GM19238 (cell line): Measurements from ENCODE around the gene CD207.

Source experiments
- DNase-seq: peaks from one replicate; pipeline ENCODE4 v3.0.0; 2011; ENCODE audit warnings: low spot score; ENCODE audit not compliant: insufficient read length

CD207 gene

GRCh38 chr2:70795164-70795995 is 40.2 kb downstream of the CD207 start:
- DNase-seq: no peak

GRCh38 chr2:70793450-70793849 is 42.2 kb downstream of the CD207 start:
- no peak for DNase-seq

GRCh38 chr2:70790136-70790828 is 45.3 kb downstream of the CD207 start, which contains the start of gene FIGLA:
Gene FIGLA, minus strand, starts transcription at chr2:70790643. Its CDS starts 5 bp downstream, at chr2:70790638.
- no peak for DNase-seq

- DNase-seq: peak; percentile 22
Measured at GRCh38 chr2:70789304-70790135, 46.1 kb downstream of the CD207 start.

- DNase-seq: no peak
Measured at GRCh38 chr2:70785137-70785911, 50.3 kb downstream of the CD207 start.

- DNase-seq: no peak
Measured at GRCh38 chr2:70784320-70784719, 51.3 kb downstream of the CD207 start.
